B cell (primary cell): Measurements from ENCODE around the gene ZNF182. TPM values are rescaled to one million over a fixed set of nuclear protein-coding genes. Genes with fewer than 3 reads are reported as not detected.
"Not testable (repeated sequence)": the region's sequence is repeated elsewhere in the genome, so short reads cannot be mapped to it uniquely, and the experiment has no call there.

ENCODE experiments used
- ATAC-seq: fragments of 200-7000 bp; cut with Tn5 transposase; one replicate; pipeline ENCODE4 v1.10.0; 2021; ENCODE audit warnings: low read depth, mild to moderate bottlenecking, moderate number of reproducible peaks, moderate library complexity
- CTCF ChIA-PET: fragments of 350-600 bp; sonication (Branson Sonifier 250); formaldehyde crosslinking; loops from one replicate; lab custom pipeline; 2021; ENCODE audit warnings: antibody characterized with exemption, inconsistent platforms; lab: Charles Lee
- POLR2A ChIA-PET: fragments of 350-600 bp; sonication (Branson Sonifier 250); formaldehyde crosslinking; loops from one replicate; lab custom pipeline; 2021; ENCODE audit warnings: antibody characterized with exemption; lab: Charles Lee
- DNase-seq: peaks from one replicate; pipeline ENCODE4 v3.0.0; 2013
- H2AFZ ChIP-seq: 2 replicates; pipeline ENCODE4 v1.6.1; 2012; ENCODE audit warnings: mild to moderate bottlenecking, low read depth, low read length; ENCODE audit not compliant: insufficient read depth, poor library complexity, severe bottlenecking
- H3K27ac ChIP-seq, 2 donors: 1 replicate in 1 of 2; 2 replicates in 1 of 2; pipeline ENCODE4 v1.5.1; 2012 to 2013; ENCODE audit warnings: low read length in 2 of 2, mild to moderate bottlenecking in 2 of 2, moderate library complexity in 1 of 2
- H3K27me3 ChIP-seq, 4 experiments: fragments of 200-600 bp in 1 of 4; sonication (generic) in 1 of 4; replicated peaks in 1 of 4; 1 replicate in 2 of 4; 2 replicates in 2 of 4; pipeline versions ENCODE4 v1.6.1 to v1.7.0; 2013 to 2016; ENCODE audit warnings: low read length in 3 of 4, mild to moderate bottlenecking in 2 of 4, mixed read lengths in 1 of 4, moderate library complexity in 1 of 4; ENCODE audit not compliant: insufficient read depth in 4 of 4, control insufficient read depth in 3 of 4; ENCODE audit errors: control extremely low read depth in 1 of 4
- H3K36me3 ChIP-seq, 2 experiments: replicated peaks in 1 of 2; 1 replicate in 1 of 2; 2 replicates in 1 of 2; pipeline versions ENCODE4 v1.6.1 to v1.7.1; 2013; ENCODE audit warnings: low read length in 1 of 2; ENCODE audit not compliant: insufficient read depth in 2 of 2, control insufficient read depth in 1 of 2; ENCODE audit errors: control extremely low read depth in 1 of 2, extremely low read depth in 1 of 2
- H3K4me1 ChIP-seq, 2 donors: fragments of 200-600 bp in 1 of 2; sonication (generic) in 1 of 2; 1 replicate in 1 of 2; 2 replicates in 1 of 2; pipeline versions ENCODE4 v1.5.1 to v1.6.1; 2013 to 2017; ENCODE audit warnings: low read length in 2 of 2; ENCODE audit not compliant: control insufficient read depth in 2 of 2, insufficient read depth in 2 of 2
- H3K4me2 ChIP-seq: replicated peaks from 2 replicates; pipeline ENCODE3; 2012; ENCODE audit warnings: mild to moderate bottlenecking, low read depth, low read length; ENCODE audit not compliant: poor library complexity, severe bottlenecking
- H3K4me3 ChIP-seq, 5 experiments: fragments of 200-600 bp in 1 of 5; sonication (generic) in 1 of 5; 1 replicate in 3 of 5; 2 replicates in 2 of 5; pipeline versions ENCODE4 v1.5.1 to v1.7.0; 2011 to 2016; ENCODE audit warnings: low read length in 4 of 5, mild to moderate bottlenecking in 4 of 5, low read depth in 2 of 5, control low read depth in 1 of 5, moderate library complexity in 1 of 5; ENCODE audit not compliant: insufficient read depth in 1 of 5; ENCODE audit errors: control extremely low read depth in 1 of 5, extremely low read depth in 1 of 5
- H3K79me2 ChIP-seq: fragments of 200-600 bp; sonication (generic); one replicate; pipeline ENCODE4 v1.6.0; 2016; ENCODE audit warnings: low read length; ENCODE audit not compliant: control insufficient read depth, insufficient read depth
- H3K9ac ChIP-seq: fragments of 200-600 bp; sonication (generic); 2 replicates; pipeline ENCODE4 v1.6.1; 2017; ENCODE audit warnings: mild to moderate bottlenecking, low read length, moderate library complexity
- H3K9me3 ChIP-seq, 3 donors: one replicate each; pipeline versions ENCODE4 v1.6.1 to v1.7.1; 2013; ENCODE audit warnings: low read length in 2 of 3; ENCODE audit not compliant: control insufficient read depth in 2 of 3, insufficient read depth in 1 of 3; ENCODE audit errors: control extremely low read depth in 1 of 3
- H4K20me1 ChIP-seq: 2 replicates; pipeline ENCODE4 v1.6.0; 2012; ENCODE audit warnings: mild to moderate bottlenecking, low read length; ENCODE audit not compliant: insufficient read depth, control insufficient read depth, poor library complexity, severe bottlenecking
- H3K27ac Mint-ChIP-seq: one replicate; pipeline ENCODE4 v1.8.0; 2021; ENCODE audit warnings: mixed read lengths
- H3K27me3 Mint-ChIP-seq: one replicate; pipeline ENCODE4 v1.8.0; 2021; ENCODE audit warnings: mixed read lengths
- H3K4me1 Mint-ChIP-seq: one replicate; pipeline ENCODE4 v1.8.0; 2021; ENCODE audit warnings: mixed read lengths
- H3K4me3 Mint-ChIP-seq: one replicate; pipeline ENCODE4 v1.8.0; 2021; ENCODE audit warnings: mixed read lengths
- H3K9me3 Mint-ChIP-seq: one replicate; pipeline ENCODE4 v1.8.0; 2022; ENCODE audit warnings: mixed read lengths; ENCODE audit not compliant: insufficient read depth
- CTCF ChIP-seq: fragments of 200-600 bp; IDR thresholded peaks from one replicate; pipeline ENCODE4 v1.8.0; 2022; ENCODE audit warnings: antibody characterized with exemption, mild to moderate bottlenecking
- EZH2 ChIP-seq: IDR thresholded peaks from 2 replicates; pipeline ENCODE4 v1.6.1; 2012; ENCODE audit warnings: borderline replicate concordance, low read depth, mild to moderate bottlenecking, moderate library complexity, low read length; ENCODE audit not compliant: insufficient read depth, poor library complexity, severe bottlenecking
- WGBS: methylation state at CpG from one replicate; pipeline ENCODE4 v1.1.5; 2013; ENCODE audit warnings: missing lambda C conversion rate; ENCODE audit not compliant: insufficient coverage; 5-methylcytosine and 5-hydroxymethylcytosine counted together
- intact Hi-C: fragments of 100-400 bp; cut with micrococcal nuclease; formaldehyde crosslinking; loops from one replicate; pipeline ENCODE4 v1.10.0; 2022
- polyA plus RNA-seq: library from polyadenylated mRNA; depleted of rRNA; stranded (reverse); fragments of >200 nt; gene quantifications from 2 replicates; pipeline ENCODE4 v1.2.3, GENCODE V29; 2012
- total RNA-seq, 2 donors: library from RNA; stranded (reverse); fragments of 120-200 nt in 1 of 2; gene quantifications; 1 replicate in 1 of 2; 2 replicates in 1 of 2; pipeline versions ENCODE4 v1.2.3 to v1.2.4, GENCODE V29; 2013 to 2022

ZNF182 gene
- total and polyA plus RNA-seq, 2 donors (not counting 1 experiment from before 2014, with no cell fraction given), result 4.0 to 12.6 TPM

GRCh38 chrX:47960406-47960805, 43.4 kb downstream of the ZNF182 start:
- ChIA-PET POLR2A (no interaction called here), CTCF (no interaction called here)
- H3K4me1 Mint-ChIP-seq, result peaks cover 17% of the 10 kb centered on the region
- peak overlapping the region; percentile 44 for H3K4me3 Mint-ChIP-seq
- no peak overlapping the region for H3K27ac ChIP-seq
- H3K4me1 ChIP-seq, result peaks cover 4 to 8% of the 10 kb centered on the region in 2 donors
- H3K27me3 ChIP-seq, result no peaks in the 10 kb centered on the region
- H3K4me3 ChIP-seq, result no peak overlapping the region
- H3K27me3 Mint-ChIP-seq, result no peaks in the 10 kb centered on the region
- DNase-seq (no peak), ATAC-seq (no peak)
- H3K79me2 ChIP-seq, result no peaks in the 10 kb centered on the region
- no peaks in the 10 kb centered on the region for H3K36me3 ChIP-seq
- H3K9me3 Mint-ChIP-seq, result peaks cover 4% of the 10 kb centered on the region
- no peak overlapping the region for H2AFZ ChIP-seq
- intact Hi-C loops, result no loop called here
- H4K20me1 ChIP-seq, result no peaks in the 10 kb centered on the region
- no peak overlapping the region for H3K27ac Mint-ChIP-seq
- H3K9me3 ChIP-seq, result peaks cover 0 to 2% (median 0%) of the 10 kb centered on the region in 3 donors
- no peak overlapping the region for H3K4me2 ChIP-seq
- H3K9ac ChIP-seq, result no peak overlapping the region
- 85% methylated on average over 2 of the region's 2 CpGs for WGBS
- TF ChIP-seq CTCF, result no peak
- TF ChIP-seq EZH2, result no peak

GRCh38 chrX:47958761-47959342, 44.9 kb downstream of the ZNF182 start:
- Histone ChIP-seq H3K4me3 (no peak overlapping the region), H3K27ac (no peak overlapping the region), H3K4me1 (peaks cover 4 to 8% of the 10 kb centered on the region in 2 donors), H2AFZ (no peak overlapping the region), H3K9me3 (no peaks in the 10 kb centered on the region), H3K4me2 (no peak overlapping the region), H4K20me1 (no peaks in the 10 kb centered on the region), H3K9ac (no peak overlapping the region), H3K79me2 (no peaks in the 10 kb centered on the region), H3K36me3 (no peaks in the 10 kb centered on the region), H3K27me3 (no peaks in the 10 kb centered on the region)
- H3K9me3 Mint-ChIP-seq, result no peaks in the 10 kb centered on the region
- CTCF ChIA-PET, result no interaction called here
- ATAC-seq (peak; percentile 43), DNase-seq (peak; percentile 9)
- no peaks in the 10 kb centered on the region for H3K27me3 Mint-ChIP-seq
- WGBS, result 10% methylated on average over 1 of the region's 4 CpGs
- intact Hi-C loops, result no loop called here
- no peak overlapping the region for H3K27ac Mint-ChIP-seq
- TF ChIP-seq EZH2 (no peak), CTCF (no peak)
- H3K4me1 Mint-ChIP-seq, result peaks cover 17% of the 10 kb centered on the region
- H3K4me3 Mint-ChIP-seq, result no peak overlapping the region
- POLR2A ChIA-PET, result no interaction called here

GRCh38 chrX:47958206-47958605, 45.6 kb downstream of the ZNF182 start:
- H2AFZ ChIP-seq, H3K36me3 ChIP-seq, H3K27ac Mint-ChIP-seq, H3K4me2 ChIP-seq, CTCF ChIA-PET, POLR2A ChIA-PET, DNase-seq, H3K9ac ChIP-seq, ATAC-seq, H4K20me1 ChIP-seq, H3K27ac ChIP-seq, H3K79me2 ChIP-seq, H3K27me3 Mint-ChIP-seq, H3K9me3 Mint-ChIP-seq, H3K9me3 ChIP-seq, H3K4me3 Mint-ChIP-seq, H3K27me3 ChIP-seq, H3K4me1 ChIP-seq, H3K4me3 ChIP-seq, intact Hi-C loops: not testable (repeated sequence)
- no CpG with 5 or more reads among the region's 4 CpGs for WGBS
- peaks cover 17% of the 10 kb centered on the region for H3K4me1 Mint-ChIP-seq
